HG02970 (cell line): ENCODE measurements around the gene TMCO6.
A peak's percentile ranks its signal among the peaks of the same experiment; 100 is the strongest.
"Not testable (repeated sequence)": the region's sequence is repeated elsewhere in the genome, so short reads cannot be mapped to it uniquely, and the experiment has no call there.

Experiments used
- ATAC-seq: cut with Tn5 transposase; IDR thresholded peaks from one replicate; pipeline ENCODE4 v1.9.1; 2021; ENCODE audit warnings: mild to moderate bottlenecking, moderate library complexity, moderate number of reproducible peaks; ENCODE audit not compliant: unreplicated experiment, low FRiP score

The TMCO6 gene

GRCh38 chr5:140630292-140631035, 8.8 kb upstream of the TMCO6 start:
- no peak for ATAC-seq

GRCh38 chr5:140631036-140631417, 8.2 kb upstream of the TMCO6 start:
- ATAC-seq, result no peak

- ATAC-seq, result no peak
These were observed 7.4 kb upstream of the TMCO6 start for GRCh38 chr5:140631831-140632365.

GRCh38 chr5:140632366-140633020, 6.8 kb upstream of the TMCO6 start:
- no peak for ATAC-seq

GRCh38 chr5:140633021-140633471, 6.2 kb upstream of the TMCO6 start, which contains the start of gene CD14:
Gene CD14, minus strand, starts transcription at chr5:140633175. Its CDS starts 104 bp downstream, at chr5:140633071.
- ATAC-seq, result no peak

- no peak for ATAC-seq
These were observed 5.8 kb upstream of the TMCO6 start for GRCh38 chr5:140633501-140633900.

- no peak for ATAC-seq
These were observed 5.1 kb upstream of the TMCO6 start for GRCh38 chr5:140634103-140634502.

- ATAC-seq, result no peak
These were observed 3.7 kb upstream of the TMCO6 start for GRCh38 chr5:140635291-140636257.

- ATAC-seq, result no peak
These were observed 1.7 kb upstream of the TMCO6 start for GRCh38 chr5:140637371-140638100.

- ATAC-seq, result not testable (repeated sequence)
These were observed 428 bp upstream of the TMCO6 start for GRCh38 chr5:140638898-140639147.

GRCh38 chr5:140641716-140642115, 2.5 kb downstream of the TMCO6 start:
- ATAC-seq, result no peak

GRCh38 chr5:140642718-140643117, 3.5 kb downstream of the TMCO6 start:
- no peak for ATAC-seq

- ATAC-seq, result no peak
These were observed 7.8 kb downstream of the TMCO6 start for GRCh38 chr5:140647042-140647419.

GRCh38 chr5:140658870-140659269, 19.6 kb downstream of the TMCO6 start:
- ATAC-seq, result no peak

GRCh38 chr5:140660371-140660770, 21.1 kb downstream of the TMCO6 start:
- ATAC-seq, result not testable (repeated sequence)

- no peak for ATAC-seq
These were observed 24.7 kb downstream of the TMCO6 start for GRCh38 chr5:140664030-140664358.

GRCh38 chr5:140664359-140665119, 25.3 kb downstream of the TMCO6 start, which contains the start of gene WDR55:
Gene WDR55, plus strand, starts transcription at chr5:140664904. Its CDS starts 9 bp downstream, at chr5:140664913.
- ATAC-seq, result peak; percentile 94

- not testable (repeated sequence) for ATAC-seq
These were observed 31.8 kb downstream of the TMCO6 start for GRCh38 chr5:140671035-140671434.

- no peak for ATAC-seq
These were observed 32.3 kb downstream of the TMCO6 start for GRCh38 chr5:140671472-140672125.
